NCI-H774 (cell line): Measurements from ENCODE around the gene FLT3LG.

ENCODE experiments used
- DNase-seq: peaks from one replicate; lab custom pipeline; 2025; lab: John Stamatoyannopoulos, UW

FLT3LG gene, protein sequence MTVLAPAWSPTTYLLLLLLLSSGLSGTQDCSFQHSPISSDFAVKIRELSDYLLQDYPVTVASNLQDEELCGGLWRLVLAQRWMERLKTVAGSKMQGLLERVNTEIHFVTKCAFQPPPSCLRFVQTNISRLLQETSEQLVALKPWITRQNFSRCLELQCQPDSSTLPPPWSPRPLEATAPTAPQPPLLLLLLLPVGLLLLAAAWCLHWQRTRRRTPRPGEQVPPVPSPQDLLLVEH

DNA sequence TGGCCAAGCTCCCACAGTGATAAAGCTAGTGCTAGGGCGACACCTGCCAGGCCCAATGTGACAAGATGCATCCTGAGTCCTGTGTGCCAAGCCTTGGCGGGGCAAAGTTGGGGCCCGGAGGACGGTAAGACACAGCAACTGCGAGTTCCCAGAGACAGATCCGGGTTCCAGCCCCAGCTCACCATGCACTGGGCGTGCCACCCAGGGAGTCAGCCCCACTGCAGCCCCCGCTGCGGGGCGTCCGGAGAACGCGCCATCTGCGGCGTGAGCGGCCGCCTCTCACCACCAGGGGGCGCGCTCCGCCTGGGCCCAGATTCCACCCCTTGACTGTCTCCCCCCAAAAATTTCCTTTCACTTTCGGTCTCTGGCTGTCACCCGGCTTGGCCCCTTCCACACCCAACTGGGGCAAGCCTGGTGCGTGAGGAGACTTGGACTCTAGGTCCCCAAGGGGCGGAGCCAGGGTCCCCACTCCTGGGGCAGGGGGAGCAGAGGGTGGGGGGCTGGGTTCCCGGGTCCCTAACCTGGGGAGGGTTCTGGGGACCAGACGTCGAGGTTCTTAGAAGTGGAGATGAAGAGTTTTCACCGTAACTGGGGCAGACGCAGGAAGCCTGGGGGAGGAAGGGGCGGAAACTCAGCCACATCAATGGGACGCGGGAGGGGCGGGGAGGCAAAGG is at the start of gene FLT3LG:
Gene FLT3LG (plus strand): TSS at position 348 of the 674 bp plus-strand sequence. CDS start 425 bp downstream, outside the sequence.
- DNase-seq: peak; percentile 57

- no peak for DNase-seq
Measured at GRCh38 chr19:49425178-49425577, 48.8 kb upstream of the FLT3LG start, which contains the start of gene GFY. Gene GFY (plus strand): TSS chr19:49425388. CDS start chr19:49426431, 1,043 bp downstream.

- no peak for DNase-seq
Measured at GRCh38 chr19:49425922-49426592, 48.0 kb upstream of the FLT3LG start.

DNA sequence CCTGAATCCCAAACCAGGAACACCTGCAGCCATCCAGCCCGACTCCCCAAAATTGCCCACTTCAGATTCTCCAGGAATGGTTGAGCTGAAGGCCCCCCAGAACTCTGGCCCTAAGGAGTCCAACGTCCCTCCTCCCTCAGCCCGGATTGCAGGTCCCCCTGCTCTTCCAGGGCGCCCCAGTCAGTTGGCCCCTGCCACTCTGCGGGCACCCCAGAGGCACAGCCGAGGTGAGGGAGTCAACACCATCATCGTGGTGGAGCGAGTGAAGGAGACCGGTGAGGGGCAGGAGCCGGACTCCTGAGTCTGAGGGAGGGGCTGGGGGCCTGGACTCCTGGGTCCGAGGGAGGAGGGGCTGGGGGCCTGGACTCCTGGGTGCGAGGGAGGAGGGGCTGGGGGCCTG is 46.7 kb upstream of the FLT3LG start:
- no peak for DNase-seq

DNA sequence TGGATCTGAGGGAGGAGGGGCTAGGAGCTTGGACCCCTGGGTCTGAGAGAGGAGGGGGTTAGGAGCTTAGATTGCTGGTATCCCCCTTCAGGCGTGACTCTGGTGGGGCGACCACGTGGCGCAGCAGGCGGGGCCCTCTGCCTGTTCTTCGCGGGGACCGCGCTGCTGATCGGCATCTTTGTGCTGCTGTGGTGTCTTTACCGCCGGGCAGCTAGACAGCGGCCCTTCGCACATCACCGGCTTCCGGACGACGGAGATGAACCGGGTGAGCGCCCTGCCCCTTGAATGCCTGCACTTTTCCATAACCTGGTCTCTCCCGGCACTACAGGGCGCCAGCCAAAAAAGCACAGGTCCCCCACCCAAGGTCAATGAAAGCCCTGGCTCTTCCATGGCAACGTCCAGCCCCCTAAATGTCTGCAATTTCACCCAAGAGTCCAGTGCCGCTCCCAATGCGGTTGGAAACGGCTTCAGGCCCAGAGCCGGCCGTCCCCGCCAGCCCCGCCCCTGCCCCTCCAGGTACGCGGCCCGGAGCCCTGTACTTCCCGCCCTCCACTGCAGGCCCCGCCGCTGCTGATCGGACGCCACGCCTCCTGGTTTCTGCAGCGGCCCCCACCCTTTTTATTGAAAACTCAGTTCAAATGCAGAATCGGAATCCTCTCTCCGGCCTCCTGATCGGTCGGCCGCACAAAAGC is 46.0 kb upstream of the FLT3LG start:
- no peak for DNase-seq

- no peak for DNase-seq
Measured at GRCh38 chr19:49428547-49429451, 45.2 kb upstream of the FLT3LG start.

- no peak for DNase-seq
Measured at GRCh38 chr19:49430172-49430677, 43.8 kb upstream of the FLT3LG start.

DNA sequence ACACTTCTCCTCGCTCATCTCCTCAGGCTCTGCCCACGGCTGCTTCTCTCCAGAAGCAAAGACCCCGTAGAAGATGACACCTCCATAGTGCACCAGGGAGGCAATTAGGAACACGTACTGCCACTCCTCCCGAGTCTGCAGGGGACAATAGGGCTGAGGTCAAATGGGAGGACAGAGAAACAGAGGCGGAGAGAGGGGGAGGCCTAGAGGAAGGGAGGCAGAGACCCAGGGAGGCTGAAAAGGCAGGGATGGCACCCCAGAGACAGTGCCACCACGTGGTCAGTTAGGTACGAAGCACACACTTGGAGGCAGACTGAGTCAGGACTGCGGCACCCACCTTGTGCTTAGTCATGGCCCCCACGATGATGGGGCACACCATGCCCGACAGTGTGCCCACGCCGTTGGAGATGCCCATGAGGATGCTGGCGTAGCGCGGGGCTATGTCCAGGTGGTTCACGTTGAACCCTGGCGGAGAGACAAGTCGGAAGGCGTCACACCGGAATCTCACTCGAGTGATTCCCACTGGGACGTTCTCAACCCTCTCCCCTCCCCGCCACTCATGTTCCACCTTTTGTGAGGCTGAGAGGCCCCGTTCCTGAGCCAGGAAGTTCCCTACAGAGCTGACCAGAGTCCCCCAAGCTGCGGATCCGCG is 43.2 kb upstream of the FLT3LG start:
- DNase-seq: no peak

- no peak for DNase-seq
Measured at GRCh38 chr19:49431330-49431749, 42.7 kb upstream of the FLT3LG start.

DNA sequence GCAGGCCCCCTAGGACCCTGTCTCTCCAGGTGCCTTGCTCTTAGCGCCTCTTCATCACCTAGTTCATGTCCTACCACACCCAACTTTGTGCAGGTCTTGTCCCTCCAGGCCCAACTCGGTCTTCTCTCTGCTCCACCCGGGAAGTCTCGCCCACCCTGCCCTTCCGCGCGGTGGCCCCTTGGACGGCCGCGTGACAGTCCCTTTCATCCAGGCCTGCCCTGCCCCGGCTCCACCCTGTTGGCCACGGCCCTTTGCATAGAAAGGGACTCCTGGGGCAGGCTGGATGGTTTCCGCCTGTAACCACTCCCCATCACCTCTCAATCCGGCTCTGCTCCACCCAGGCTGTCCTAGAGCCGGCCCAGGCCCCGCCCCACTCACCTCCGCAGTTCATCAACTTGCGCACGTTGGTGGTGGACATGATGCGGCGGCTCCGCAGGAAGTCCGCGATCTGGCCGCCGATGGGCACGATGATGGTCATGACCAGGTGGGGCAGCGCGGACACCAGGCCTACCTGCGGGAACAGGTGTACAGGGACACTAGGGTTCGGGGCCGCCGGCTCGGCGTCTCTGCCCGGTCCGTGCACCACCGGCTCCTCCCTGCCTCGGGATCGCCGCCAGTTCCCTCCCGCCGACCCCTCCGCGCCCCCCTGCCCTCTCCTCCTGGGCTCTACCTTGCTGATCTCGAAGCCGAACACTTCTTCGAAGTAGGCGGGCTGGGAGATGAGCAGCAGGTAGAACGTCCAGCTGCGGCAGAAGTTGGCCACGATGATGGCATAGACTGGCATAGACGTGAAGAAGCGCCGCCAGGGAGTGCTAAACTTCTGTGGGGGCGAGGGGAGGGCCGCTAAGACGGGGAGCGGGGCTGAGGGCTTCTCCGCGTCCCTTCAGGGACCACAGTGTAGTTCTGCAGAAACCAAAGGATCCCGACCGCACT is 41.6 kb upstream of the FLT3LG start:
- no peak for DNase-seq

DNA sequence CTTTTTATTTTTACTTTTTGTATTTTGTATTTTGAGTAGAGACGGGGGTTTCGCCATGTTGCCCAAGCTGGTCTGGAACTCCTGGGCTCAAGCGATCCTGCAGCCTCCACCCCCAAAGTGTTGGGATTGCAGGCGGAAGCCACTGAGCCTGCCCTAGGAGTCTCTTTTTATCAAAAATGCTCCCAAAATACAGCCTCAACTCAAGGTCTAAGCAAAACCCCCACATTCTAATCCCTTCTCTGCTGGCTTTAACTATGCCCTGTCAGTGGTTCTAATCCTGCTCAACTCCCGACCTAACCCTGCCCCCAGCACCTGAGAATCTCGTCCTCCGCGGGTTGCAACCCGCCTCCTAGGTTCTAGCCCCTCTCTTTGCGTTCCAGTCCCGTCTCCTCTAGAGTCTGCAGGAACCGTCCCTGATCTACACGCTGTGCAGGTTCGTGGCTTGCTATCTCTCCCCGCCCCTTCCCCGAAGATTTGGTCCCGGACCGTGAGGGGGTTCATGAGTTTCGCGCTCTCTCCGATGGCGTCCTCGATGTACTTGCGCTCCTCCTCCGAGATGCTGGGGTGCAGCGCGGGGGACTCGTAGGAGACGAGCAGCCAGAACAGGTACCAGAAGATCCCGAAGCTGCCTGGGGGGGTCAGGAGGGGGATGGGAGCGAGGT is 40.6 kb upstream of the FLT3LG start:
- DNase-seq: no peak

GRCh38 chr19:49434907-49435583 is 39.0 kb upstream of the FLT3LG start:
- no peak for DNase-seq

GRCh38 chr19:49435670-49436069 is 38.3 kb upstream of the FLT3LG start:
- DNase-seq: no peak

DNA sequence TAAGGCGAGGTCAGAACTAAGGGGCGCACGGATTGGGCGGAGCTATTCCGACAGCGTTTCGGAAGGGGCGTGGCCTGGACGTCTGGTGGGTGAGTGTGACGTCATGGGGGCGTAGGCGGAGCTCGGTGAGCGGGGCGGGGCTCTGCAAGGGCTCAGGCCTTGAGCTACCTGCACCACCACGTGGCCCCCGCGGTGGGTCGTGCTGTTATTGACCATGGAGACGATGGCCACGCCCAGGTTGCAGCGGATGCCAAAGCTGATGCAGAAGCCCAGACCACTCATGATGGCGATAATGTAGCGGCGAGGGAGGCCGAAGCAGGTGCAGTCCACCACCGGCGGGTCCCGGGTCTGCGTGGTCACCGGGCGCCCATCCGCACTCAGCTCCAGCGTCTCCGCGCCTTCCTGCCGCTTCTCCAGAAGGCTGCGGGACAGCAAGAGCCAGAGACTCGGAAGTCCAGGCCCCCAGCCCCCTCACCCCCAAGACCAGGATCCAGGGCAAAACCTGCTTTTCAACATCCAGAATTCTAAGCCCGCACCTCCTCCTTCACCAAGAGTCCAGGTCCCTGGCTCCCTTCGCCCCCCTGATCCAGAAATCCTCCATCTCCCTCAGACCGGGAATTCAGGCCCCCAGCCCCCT is 37.5 kb upstream of the FLT3LG start:
- no peak for DNase-seq

DNA sequence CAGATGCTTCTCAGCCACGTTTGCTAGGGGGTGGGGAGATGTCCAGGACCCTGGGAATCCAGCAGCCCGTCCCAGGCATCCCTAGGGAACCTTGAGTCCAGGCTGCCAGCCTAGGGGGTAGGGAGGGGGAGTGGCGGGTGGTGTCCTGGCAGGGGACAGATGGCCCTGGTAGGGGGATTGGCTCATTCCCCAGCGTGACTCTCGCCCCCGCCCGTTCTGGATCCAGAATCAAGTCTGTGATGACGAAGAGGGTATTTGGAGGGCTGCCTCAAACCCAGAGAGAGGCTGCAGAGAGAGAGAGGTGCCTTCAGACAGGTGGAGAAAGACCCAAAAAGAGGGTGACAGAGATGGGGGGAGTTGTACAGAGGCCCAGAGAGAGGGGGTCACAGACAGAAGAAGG is 36.8 kb upstream of the FLT3LG start:
- DNase-seq: no peak

- DNase-seq: no peak
Measured at GRCh38 chr19:49438261-49438660, 35.8 kb upstream of the FLT3LG start.

DNA sequence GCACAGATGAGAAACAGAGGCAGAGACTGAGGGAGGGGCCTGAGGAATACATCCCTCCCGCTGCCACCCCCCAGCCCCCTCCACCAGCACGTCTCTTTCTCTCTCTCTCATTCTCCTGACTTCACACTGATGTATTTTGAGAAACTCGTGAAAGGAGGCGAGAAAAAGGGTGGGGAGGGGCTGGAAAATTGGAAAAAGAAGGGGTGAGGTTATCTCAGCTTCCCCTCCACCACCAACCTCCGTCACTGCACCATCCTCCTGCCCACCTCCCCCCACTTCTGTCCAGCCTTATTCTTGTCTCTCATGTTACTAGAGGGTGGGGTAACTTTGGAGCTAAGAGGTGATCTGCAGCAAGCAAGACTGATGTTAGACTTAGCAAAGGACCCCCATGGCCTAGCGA is 34.2 kb upstream of the FLT3LG start:
- DNase-seq: no peak
